HCT116 (cell line): ENCODE results near the gene HOXB7. TPM values are rescaled to one million over a fixed set of nuclear protein-coding genes. Genes with fewer than 3 reads are reported as not detected.
A peak's percentile ranks its signal among the peaks of the same experiment; 100 is the strongest.

ENCODE experiments used
- ATAC-seq: fragments of 200-7000 bp; cut with Tn5 transposase; 2 replicates; pipeline ENCODE4 v1.9.1; 2020; ENCODE audit warnings: mild to moderate bottlenecking, moderate library complexity
- BruUV-seq: library from RNA; stranded (reverse); fragments of 400-500 nt; replicated peaks from 2 replicates; lab custom pipeline; 2021; lab: Mats Ljungman, UMichigan
- CTCF ChIA-PET: fragments of 300-600 bp; sonication (Branson Sonifier 250); formaldehyde crosslinking; loops from one replicate; lab custom pipeline; 2021; ENCODE audit warnings: antibody characterized with exemption; lab: Charles Lee
- POLR2A ChIA-PET: fragments of 300-600, 350-600 bp; sonication (Branson Sonifier 250); formaldehyde crosslinking; loops from one replicate; lab custom pipeline; 2021; ENCODE audit warnings: antibody characterized with exemption; lab: Charles Lee
- RAD21 ChIA-PET, 2 experiments: fragments of 300-600 bp; sonication (Branson Sonifier 250); formaldehyde crosslinking; loops; one replicate each; lab custom pipeline; 2023; ENCODE audit warnings: low total read pairs in 2 of 2; ENCODE audit not compliant: uncharacterized antibody in 2 of 2, unreplicated experiment in 2 of 2, low non-redundant PET in 1 of 2; lab: Charles Lee
- DNase-seq: peaks from one replicate; pipeline ENCODE4 v3.0.0-alpha.2; 2010; ENCODE audit warnings: low read depth, low spot score
- H2AFZ ChIP-seq: fragments of 200-600 bp; shearing (Covaris generic), sonication (generic); 2 replicates; pipeline ENCODE4 v1.6.1; 2017; ENCODE audit warnings: low read depth, mixed run types, mixed read lengths, antibody characterized with exemption, low read length; ENCODE audit not compliant: poor library complexity, severe bottlenecking
- H3K27ac ChIP-seq: 2 replicates; pipeline ENCODE4 v1.5.1; 2012; ENCODE audit warnings: low read depth, low read length
- H3K27me3 ChIP-seq: fragments of 200-600 bp; sonication (generic); 2 replicates; pipeline ENCODE4 v1.6.1; 2016; ENCODE audit warnings: mixed run types, low read length, mixed read lengths; ENCODE audit not compliant: insufficient read depth
- H3K36me3 ChIP-seq, 2 experiments: fragments of 200-500 bp in 1 of 2; fragments of 200-600 bp in 1 of 2; sonication (Bioruptor generic) in 1 of 2; sonication (generic) in 1 of 2; 2 replicates each; pipeline versions ENCODE4 v1.5.1 to v1.6.1; 2014 to 2016; ENCODE audit warnings: low read length in 2 of 2, inconsistent platforms in 1 of 2, mixed read lengths in 1 of 2, mixed run types in 1 of 2; ENCODE audit not compliant: insufficient read depth in 2 of 2, control insufficient read depth in 1 of 2
- H3K4me1 ChIP-seq, 2 experiments: fragments of 200-600 bp in 1 of 2; sonication (generic) in 1 of 2; 2 replicates each; pipeline versions ENCODE4 v1.5.1 to v1.6.1; 2012 to 2017; ENCODE audit warnings: low read length in 2 of 2, inconsistent platforms in 1 of 2, mild to moderate bottlenecking in 1 of 2, mixed read lengths in 1 of 2, mixed run types in 1 of 2, moderate library complexity in 1 of 2; ENCODE audit not compliant: insufficient read depth in 2 of 2, control insufficient read depth in 1 of 2
- H3K4me2 ChIP-seq: fragments of 200-600 bp; sonication (generic); 2 replicates; pipeline ENCODE4 v1.6.1; 2017; ENCODE audit warnings: mixed run types, low read length, mixed read lengths
- H3K4me3 ChIP-seq, 2 experiments: fragments of 200-600 bp in 1 of 2; sonication (generic) in 1 of 2; replicated peaks in 1 of 2; 2 replicates each; pipeline ENCODE4 v1.5.1; 2011 to 2016; ENCODE audit warnings: low read length in 2 of 2, control low read depth in 1 of 2, low read depth in 1 of 2, mild to moderate bottlenecking in 1 of 2, mixed read lengths in 1 of 2, mixed run types in 1 of 2
- H3K79me2 ChIP-seq: fragments of 200-600 bp; sonication (generic); 2 replicates; pipeline ENCODE4 v1.6.1; 2017; ENCODE audit warnings: mild to moderate bottlenecking, mixed run types, low read length, moderate library complexity, mixed read lengths; ENCODE audit not compliant: insufficient read depth
- H3K9ac ChIP-seq: fragments of 200-600 bp; sonication (generic); 2 replicates; pipeline ENCODE4 v1.6.1; 2016; ENCODE audit warnings: low read length, mixed read lengths
- H3K9me2 ChIP-seq: fragments of 200-600 bp; sonication (generic), shearing (Covaris generic); 2 replicates; pipeline ENCODE4 v1.6.1; 2017; ENCODE audit warnings: mixed run types, mild to moderate bottlenecking, moderate library complexity; ENCODE audit not compliant: insufficient read depth
- H3K9me3 ChIP-seq, 2 experiments: fragments of 200-500 bp in 1 of 2; fragments of 200-600 bp in 1 of 2; sonication (Bioruptor generic) in 1 of 2; sonication (generic) in 1 of 2; 2 replicates each; pipeline ENCODE4 v1.6.1; 2014 to 2017; ENCODE audit warnings: low read length in 2 of 2, mixed read lengths in 2 of 2, inconsistent platforms in 1 of 2, low read depth in 1 of 2, mild to moderate bottlenecking in 1 of 2, mixed run types in 1 of 2, moderate library complexity in 1 of 2; ENCODE audit not compliant: control insufficient read depth in 1 of 2, insufficient read depth in 1 of 2
- H4K20me1 ChIP-seq: fragments of 200-600 bp; sonication (generic), shearing (Covaris generic); 2 replicates; pipeline ENCODE4 v1.6.1; 2017; ENCODE audit warnings: mixed run types, mild to moderate bottlenecking, moderate library complexity; ENCODE audit not compliant: insufficient read depth
- CTCF ChIP-seq, 3 experiments: fragments of 200-600 bp in 1 of 3; sonication (generic) in 1 of 3; IDR thresholded peaks in 2 of 3; conservative IDR thresholded peaks in 1 of 3; 2 replicates each; pipeline ENCODE4 v1.5.1; 2012 to 2017; ENCODE audit warnings: low read depth in 2 of 3, low read length in 2 of 3, antibody characterized with exemption in 1 of 3, borderline replicate concordance in 1 of 3, control low read depth in 1 of 3, mild to moderate bottlenecking in 1 of 3, mixed read lengths in 1 of 3, mixed run types in 1 of 3, moderate library complexity in 1 of 3; ENCODE audit not compliant: insufficient read depth in 1 of 3
- EGR1 ChIP-seq: IDR thresholded peaks from 2 replicates; pipeline ENCODE4 v1.6.1; 2012; ENCODE audit warnings: low read depth
- ELF1 ChIP-seq: IDR thresholded peaks from 2 replicates; pipeline ENCODE4 v1.6.1; 2012; ENCODE audit warnings: low read depth, borderline replicate concordance
- EZH2phosphoT487 ChIP-seq: fragments of 200-600 bp; IDR thresholded peaks from 2 replicates; pipeline ENCODE4 v1.6.1; 2018; ENCODE audit warnings: antibody characterized with exemption, borderline replicate concordance
- JUND ChIP-seq: IDR thresholded peaks from 2 replicates; pipeline ENCODE4 v1.6.1; 2012
- POLR2A ChIP-seq: IDR thresholded peaks from 2 replicates; pipeline ENCODE4 v1.7.0; 2011; ENCODE audit warnings: borderline replicate concordance; ENCODE audit not compliant: insufficient read depth, insufficient read length; ENCODE audit errors: extremely low read depth
- POLR2AphosphoS5 ChIP-seq: IDR thresholded peaks from 2 replicates; pipeline ENCODE4 v1.6.1; 2011; ENCODE audit warnings: mild to moderate bottlenecking, low read depth, low read length, moderate library complexity
- REST ChIP-seq: IDR thresholded peaks from 2 replicates; pipeline ENCODE4 v1.6.1; 2012; ENCODE audit warnings: low read depth
- SIN3A ChIP-seq: IDR thresholded peaks from 2 replicates; pipeline ENCODE4 v1.6.1; 2012; ENCODE audit warnings: low read depth
- SP1 ChIP-seq: IDR thresholded peaks from 2 replicates; pipeline ENCODE4 v1.6.1; 2012; ENCODE audit warnings: low read depth
- SRF ChIP-seq: IDR thresholded peaks from 2 replicates; pipeline ENCODE4 v1.6.1; 2012; ENCODE audit warnings: low read depth
- YY1 ChIP-seq: IDR thresholded peaks from 2 replicates; pipeline ENCODE4 v1.6.1; 2011; ENCODE audit warnings: low read length, low read depth, moderate library complexity, mild to moderate bottlenecking; ENCODE audit not compliant: insufficient replicate concordance; ENCODE audit errors: extremely low read depth
- ZNF274 ChIP-seq: fragments of 200-500 bp; sonication (Bioruptor generic); IDR thresholded peaks from 2 replicates; pipeline ENCODE4 v1.6.1; 2014; ENCODE audit warnings: mild to moderate bottlenecking, low read depth, low read length, inconsistent platforms
- intact Hi-C: fragments of 100-400 bp; cut with micrococcal nuclease; formaldehyde crosslinking; loops from 2 replicates; pipeline ENCODE4 v1.10.0; 2022
- total RNA-seq: library from RNA; stranded (reverse); gene quantifications from one replicate; pipeline ENCODE4 v1.2.1, GENCODE V29; 2021; ENCODE audit not compliant: unreplicated experiment

HOXB7 gene
- total RNA-seq, 1 experiment from 2014 or later, result 33.6 TPM

GRCh38 chr17:48612456-48612853 lies 1.6 kb upstream of the HOXB7 start:
- CTCF ChIA-PET, result interaction anchor here (0.6 to 1.4 kb wide), 19 partner anchors 9 to 587 kb away, joined by 3 to 11 read pairs (median 4); partner anchors contain the start of genes HOXB5 and HOXB9
- H3K9me3 ChIP-seq, result no peaks in the 10 kb centered on the region
- peak overlapping the region; percentile 98 for H3K27ac ChIP-seq
- peak overlapping the region; percentile 19 for H2AFZ ChIP-seq
- TF ChIP-seq POLR2A (no peak), SRF (no peak), SP1 (no peak), JUND (no peak), CTCF (IDR thresholded peaks at IDR 0.05 in 2 of 3, conservative IDR thresholded peaks at IDR 0.05 in 1 of 3; ENCODE audit: borderline replicate concordance in 1 of 3, insufficient read depth in 1 of 3, low read depth in 2 of 3, low read length in 2 of 3) (no peak; a peak in 1 of 6 replicates), REST (no peak), POLR2AphosphoS5 (no peak), EZH2phosphoT487 (no peak), ELF1 (no peak), EGR1 (no peak), SIN3A (no peak), YY1 (no peak), ZNF274 (no peak)
- TF ChIP-seq, all 23 proteins: peak for 0
- ChIA-PET RAD21 (no interaction called here), POLR2A (interaction anchor here (0.7 to 1.9 kb wide), 3 partner anchors 13 to 586 kb away, joined by 3 to 11 read pairs (median 3); partner anchors contain the start of gene HOXB9)
- no peaks in the 10 kb centered on the region for H3K27me3 ChIP-seq
- intact Hi-C loops, result loop anchor here (2.0 to 10.0 kb wide), 2 partner anchors 128 to 352 kb away; no protein-coding TSS in a partner anchor
- ATAC-seq (no peak), DNase-seq (no peak)
- peaks cover 19 to 55% of the 10 kb centered on the region in 2 experiments; a peak in 3 of 4 replicates for H3K4me1 ChIP-seq
- H3K4me2 ChIP-seq, result peak overlapping the region; percentile 95
- H4K20me1 ChIP-seq, result no peaks in the 10 kb centered on the region
- peak overlapping the region; percentile 97 for H3K9ac ChIP-seq
- peaks cover 82% of the 10 kb centered on the region for H3K79me2 ChIP-seq
- H3K36me3 ChIP-seq, result no peaks in the 10 kb centered on the region
- peak overlapping the region; percentile 80 to 90 for H3K4me3 ChIP-seq
- BruUV-seq, result no TSS peak
- H3K9me2 ChIP-seq, result no peaks in the 10 kb centered on the region
